PFSK-1 (cell line): ENCODE results near the gene RPS5.

ENCODE experiments used
- FOXP2 ChIP-seq: optimal IDR thresholded peaks from 2 replicates; pipeline ENCODE3; 2011; ENCODE audit warnings: borderline replicate concordance, control low read depth, inconsistent platforms; ENCODE audit not compliant: insufficient read depth; ENCODE audit errors: extremely low read length, extremely low read depth
- SIN3A ChIP-seq: IDR thresholded peaks from 2 replicates; pipeline ENCODE4 v1.6.1; 2012; ENCODE audit warnings: mild to moderate bottlenecking, low read length, moderate library complexity, borderline replicate concordance; ENCODE audit not compliant: insufficient read depth
- TAF1 ChIP-seq: IDR thresholded peaks from 2 replicates; pipeline ENCODE4 v1.6.1; 2012; ENCODE audit warnings: low read length, control low read depth, borderline replicate concordance; ENCODE audit not compliant: insufficient read depth
- TF ChIP-seq, protein P1 (sequence below), 2 experiments: IDR thresholded peaks; 2 replicates each; pipeline versions ENCODE4 v1.6.1 to v1.8.0; 2011 to 2012; ENCODE audit warnings: low read depth in 2 of 2, low read length in 2 of 2, control low read depth in 1 of 2, inconsistent platforms in 1 of 2, mild to moderate bottlenecking in 1 of 2, moderate library complexity in 1 of 2; ENCODE audit not compliant: insufficient read depth in 1 of 2

GRCh38 chr19:58407658-58408151, 20.6 kb downstream of the RPS5 start:
- no peak for TF ChIP-seq TAF1
- TF ChIP-seq SIN3A = no peak
- TF ChIP-seq, protein P1, sequence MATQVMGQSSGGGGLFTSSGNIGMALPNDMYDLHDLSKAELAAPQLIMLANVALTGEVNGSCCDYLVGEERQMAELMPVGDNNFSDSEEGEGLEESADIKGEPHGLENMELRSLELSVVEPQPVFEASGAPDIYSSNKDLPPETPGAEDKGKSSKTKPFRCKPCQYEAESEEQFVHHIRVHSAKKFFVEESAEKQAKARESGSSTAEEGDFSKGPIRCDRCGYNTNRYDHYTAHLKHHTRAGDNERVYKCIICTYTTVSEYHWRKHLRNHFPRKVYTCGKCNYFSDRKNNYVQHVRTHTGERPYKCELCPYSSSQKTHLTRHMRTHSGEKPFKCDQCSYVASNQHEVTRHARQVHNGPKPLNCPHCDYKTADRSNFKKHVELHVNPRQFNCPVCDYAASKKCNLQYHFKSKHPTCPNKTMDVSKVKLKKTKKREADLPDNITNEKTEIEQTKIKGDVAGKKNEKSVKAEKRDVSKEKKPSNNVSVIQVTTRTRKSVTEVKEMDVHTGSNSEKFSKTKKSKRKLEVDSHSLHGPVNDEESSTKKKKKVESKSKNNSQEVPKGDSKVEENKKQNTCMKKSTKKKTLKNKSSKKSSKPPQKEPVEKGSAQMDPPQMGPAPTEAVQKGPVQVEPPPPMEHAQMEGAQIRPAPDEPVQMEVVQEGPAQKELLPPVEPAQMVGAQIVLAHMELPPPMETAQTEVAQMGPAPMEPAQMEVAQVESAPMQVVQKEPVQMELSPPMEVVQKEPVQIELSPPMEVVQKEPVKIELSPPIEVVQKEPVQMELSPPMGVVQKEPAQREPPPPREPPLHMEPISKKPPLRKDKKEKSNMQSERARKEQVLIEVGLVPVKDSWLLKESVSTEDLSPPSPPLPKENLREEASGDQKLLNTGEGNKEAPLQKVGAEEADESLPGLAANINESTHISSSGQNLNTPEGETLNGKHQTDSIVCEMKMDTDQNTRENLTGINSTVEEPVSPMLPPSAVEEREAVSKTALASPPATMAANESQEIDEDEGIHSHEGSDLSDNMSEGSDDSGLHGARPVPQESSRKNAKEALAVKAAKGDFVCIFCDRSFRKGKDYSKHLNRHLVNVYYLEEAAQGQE (IDR thresholded peaks at IDR 0.05; ENCODE audit: insufficient read depth in 1 of 2, low read depth in 2 of 2, low read length in 2 of 2) = no peak
- TF ChIP-seq FOXP2 = no peak
